HG02943 (cell line): ENCODE measurements around the gene STUM.
"Not testable (repeated sequence)": the region's sequence is repeated elsewhere in the genome, so short reads cannot be mapped to it uniquely, and the experiment has no call there.

Source experiments
- ATAC-seq: cut with Tn5 transposase; IDR thresholded peaks from one replicate; pipeline ENCODE4 v1.9.1; 2021; ENCODE audit warnings: mild to moderate bottlenecking, low read depth, moderate library complexity; ENCODE audit not compliant: unreplicated experiment

STUM gene

DNA sequence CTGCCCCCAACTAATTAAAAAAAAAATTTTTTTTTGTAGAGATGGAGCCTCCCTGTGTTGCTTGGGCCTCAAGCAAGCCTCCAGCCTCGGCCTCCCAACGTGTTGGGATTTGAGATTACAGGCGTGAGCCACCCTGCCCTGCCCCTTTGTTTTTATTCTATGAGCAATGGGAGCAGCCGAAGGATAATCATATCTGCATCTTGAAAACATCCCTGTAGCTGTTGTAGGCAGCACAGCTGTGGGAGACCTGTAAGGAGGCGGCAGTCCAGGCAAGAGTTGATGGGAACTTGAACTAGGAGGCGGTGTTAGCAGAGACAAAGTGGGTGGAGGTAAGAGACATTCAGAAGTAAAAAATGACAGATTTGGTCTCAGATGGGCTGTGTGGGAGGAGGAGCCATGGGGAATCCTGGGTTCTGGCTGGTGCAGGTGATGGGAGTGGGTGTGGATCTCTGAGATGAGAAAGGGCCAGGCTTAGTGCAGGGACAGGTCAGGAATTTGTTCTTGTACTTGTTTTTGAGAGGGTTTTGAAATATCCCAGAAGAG is 31.3 kb downstream of the STUM start:
- no peak for ATAC-seq

GRCh38 chr1:226580625-226581270 is 32.2 kb downstream of the STUM start:
- ATAC-seq = no peak

DNA sequence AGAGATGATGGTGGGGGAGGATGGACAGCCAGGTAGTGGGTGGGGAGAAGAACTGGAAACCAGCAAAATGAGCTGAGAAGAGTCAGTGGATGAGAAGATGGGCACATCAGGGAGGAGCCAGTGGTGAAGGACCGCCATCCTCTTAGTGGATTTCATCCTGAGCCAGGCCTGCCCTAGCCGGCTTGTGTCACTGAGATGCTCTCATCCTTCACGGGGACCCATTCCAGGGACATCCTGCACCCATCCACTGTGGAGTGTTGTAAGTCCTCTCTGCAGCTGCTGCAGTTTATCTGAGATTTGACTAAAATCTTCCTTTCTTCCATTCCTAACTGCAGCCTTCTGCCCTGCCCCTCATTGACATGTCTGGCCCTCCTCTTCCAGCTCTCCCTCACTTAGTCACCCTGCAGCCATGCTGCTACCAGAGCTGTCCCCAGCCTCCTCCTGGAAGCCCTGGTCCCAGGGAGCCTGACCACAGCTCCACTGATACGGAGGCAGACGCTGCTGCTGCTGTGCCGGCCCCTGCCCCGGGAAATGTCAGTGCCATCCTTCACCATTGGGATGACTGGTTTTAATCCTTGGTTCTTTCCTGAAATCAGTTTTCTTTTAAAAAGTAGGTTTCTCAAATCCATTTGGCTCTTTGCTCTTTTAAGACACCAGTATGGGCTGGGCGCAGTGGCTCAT is 33.2 kb downstream of the STUM start:
- no peak for ATAC-seq

GRCh38 chr1:226582966-226583365 is 34.4 kb downstream of the STUM start:
- no peak for ATAC-seq

DNA sequence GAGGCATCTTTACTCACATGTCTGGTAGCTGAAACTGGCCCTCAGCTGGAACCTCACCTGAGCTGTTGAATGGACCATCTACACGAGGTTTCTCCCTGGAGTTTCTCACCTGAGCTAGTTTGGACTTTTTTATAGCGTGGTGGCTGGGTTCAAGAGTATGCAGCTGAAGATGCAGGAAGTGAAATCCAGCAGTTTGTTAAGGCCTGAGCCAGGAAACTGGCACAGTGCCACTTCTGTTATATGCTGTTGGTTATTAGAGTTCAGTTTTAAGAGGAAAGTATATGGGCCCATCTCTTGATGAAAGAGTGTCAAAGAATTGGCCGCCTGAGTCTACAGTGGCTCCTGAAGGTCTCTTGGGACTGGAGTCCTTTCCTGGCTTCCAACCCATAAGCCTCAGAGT is 35.6 kb downstream of the STUM start:
- no peak for ATAC-seq

- ATAC-seq = no peak
These were observed 37.6 kb downstream of the STUM start for GRCh38 chr1:226586116-226586515.

DNA sequence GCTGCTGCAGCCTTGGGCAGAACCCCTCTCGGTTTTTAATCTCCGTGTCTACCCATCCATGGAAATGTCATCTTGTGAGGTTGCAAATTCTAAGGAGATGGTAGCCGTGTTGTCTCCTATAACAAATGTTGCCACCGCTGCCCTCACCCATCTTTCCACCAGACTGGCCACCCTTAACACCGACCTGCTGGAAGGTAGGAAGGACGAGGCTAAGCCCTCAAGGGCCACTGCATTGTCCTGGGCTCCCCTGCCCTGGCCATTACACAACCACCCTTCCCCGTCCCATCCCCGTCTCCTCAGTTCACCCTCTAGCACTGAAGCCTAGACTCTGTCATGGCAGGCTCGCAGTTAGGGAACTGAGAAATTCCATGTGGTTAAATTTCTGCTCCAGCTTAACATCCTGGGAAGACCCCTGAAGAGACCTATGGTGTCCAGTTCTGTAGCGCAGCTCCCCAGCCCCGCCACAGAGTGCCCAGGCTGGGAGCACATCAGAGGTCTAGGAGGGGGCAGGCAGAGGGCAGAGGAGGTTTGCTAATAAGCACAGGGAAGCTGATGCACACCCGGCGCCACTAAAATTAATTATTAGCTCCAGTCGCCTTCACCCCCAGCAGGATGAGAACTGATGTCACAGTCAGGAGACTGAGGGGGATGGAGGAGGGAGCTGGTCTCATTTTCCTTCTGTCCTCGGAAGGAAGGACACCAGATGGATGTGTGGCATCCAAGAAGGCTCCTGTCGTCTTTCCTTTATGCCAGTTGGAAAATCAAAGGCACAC is 38.3 kb downstream of the STUM start:
- no peak for ATAC-seq

GRCh38 chr1:226588484-226588883 is 39.9 kb downstream of the STUM start:
- no peak for ATAC-seq

- ATAC-seq = no peak
These were observed 40.6 kb downstream of the STUM start for GRCh38 chr1:226589008-226589733.

GRCh38 chr1:226590614-226591013 is 42.0 kb downstream of the STUM start:
- no peak for ATAC-seq

DNA sequence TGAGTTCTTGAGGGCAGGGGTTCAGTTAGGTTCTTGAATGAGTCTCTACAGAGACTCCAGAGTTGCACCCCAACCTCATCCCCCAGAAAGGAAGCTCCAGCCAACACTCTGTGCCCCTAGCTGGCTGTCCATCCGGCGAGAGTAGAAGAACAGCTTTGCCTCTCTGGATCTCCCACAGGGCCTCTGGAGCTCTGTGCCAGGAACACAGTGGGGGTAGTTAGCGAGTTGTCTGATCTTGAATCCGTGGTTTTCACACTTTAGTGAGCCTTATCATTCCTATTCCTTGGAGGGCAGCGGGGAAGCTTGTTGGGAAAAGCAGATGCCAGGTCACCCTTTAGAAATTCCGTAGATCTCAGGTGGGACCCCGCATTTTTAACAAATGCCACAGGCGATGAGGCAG is 45.0 kb downstream of the STUM start:
- no peak for ATAC-seq

GRCh38 chr1:226596531-226597165 is 48.1 kb downstream of the STUM start:
- no peak for ATAC-seq

GRCh38 chr1:226597616-226598454 is 49.3 kb downstream of the STUM start:
- ATAC-seq = no peak

- ATAC-seq = no peak
These were observed 49.9 kb downstream of the STUM start for GRCh38 chr1:226598455-226598849.

GRCh38 chr1:226598955-226599354 is 50.4 kb downstream of the STUM start:
- not testable (repeated sequence) for ATAC-seq

- no peak for ATAC-seq
These were observed 51.2 kb downstream of the STUM start for GRCh38 chr1:226599636-226600238.

GRCh38 chr1:226600254-226600653 is 51.7 kb downstream of the STUM start:
- no peak for ATAC-seq

GRCh38 chr1:226601456-226601855 is 52.9 kb downstream of the STUM start:
- no peak for ATAC-seq
